ENCODE data around the gene ESAM.

- TF ChIP-seq CTCF (IDR thresholded peaks at IDR 0.05) (no peak), POLR2A (IDR thresholded peaks at IDR 0.05) (no peak)
Measured at GRCh38 chr11:124754309-124754708, 7.8 kb downstream of the ESAM start.

Data from thyroid gland (tissue), 4 donors.